PC-9 (cell line): Measurements from ENCODE around the gene GALK1.

Experiments used
- CTCF ChIP-seq: fragments of 200-600 bp; sonication (generic); conservative IDR thresholded peaks from 2 replicates; pipeline ENCODE4 v1.6.1; 2017; ENCODE audit warnings: mixed run types, antibody characterized with exemption, mild to moderate bottlenecking, moderate library complexity
- EZH2 ChIP-seq: fragments of 200-600 bp; sonication (generic); IDR thresholded peaks from 2 replicates; pipeline ENCODE4 v1.8.0; 2017; ENCODE audit warnings: antibody characterized with exemption, low read depth

- TF ChIP-seq CTCF (no peak), EZH2 (no peak)
Observed at GRCh38 chr17:75812096-75813013, 47.4 kb upstream of the GALK1 start.
